Karpas-422 (cell line): ENCODE measurements around the gene GPR3. TPM values are rescaled to one million over a fixed set of nuclear protein-coding genes. Genes with fewer than 3 reads are reported as not detected.

Experiments used
- DNase-seq: peaks from one replicate; pipeline ENCODE4 v3.0.0-alpha.2; 2015
- H2AFZ ChIP-seq: fragments of 200-600 bp; sonication (generic); 2 replicates; pipeline ENCODE4 v1.6.1; 2014; ENCODE audit warnings: antibody characterized with exemption, low read length, mixed read lengths
- H3K27ac ChIP-seq: fragments of 200-600 bp; sonication (generic); 2 replicates; pipeline ENCODE4 v1.5.1; 2014; ENCODE audit warnings: mild to moderate bottlenecking, low read length, moderate library complexity
- H3K27me3 ChIP-seq: fragments of 200-600 bp; sonication (generic); 2 replicates; pipeline ENCODE4 v1.6.1; 2014; ENCODE audit warnings: low read length, mixed read lengths
- H3K36me3 ChIP-seq: fragments of 200-600 bp; sonication (generic); 2 replicates; pipeline ENCODE4 v1.6.1; 2014; ENCODE audit warnings: low read length, mixed read lengths; ENCODE audit not compliant: insufficient read depth
- H3K4me1 ChIP-seq: fragments of 200-600 bp; sonication (generic); 2 replicates; pipeline ENCODE4 v1.6.1; 2014; ENCODE audit warnings: mild to moderate bottlenecking, low read length, mixed read lengths
- H3K4me2 ChIP-seq: fragments of 200-600 bp; sonication (generic); 2 replicates; pipeline ENCODE4 v1.6.1; 2014; ENCODE audit warnings: low read length, low read depth, mild to moderate bottlenecking; ENCODE audit not compliant: poor library complexity, severe bottlenecking
- H3K4me3 ChIP-seq: fragments of 200-600 bp; sonication (generic); 2 replicates; pipeline ENCODE4 v1.5.1; 2014; ENCODE audit warnings: mild to moderate bottlenecking, antibody characterized with exemption, low read length, mixed read lengths
- H3K79me2 ChIP-seq: fragments of 200-600 bp; sonication (generic); 2 replicates; pipeline ENCODE4 v1.6.1; 2014; ENCODE audit warnings: mild to moderate bottlenecking, low read length, mixed read lengths
- H3K9ac ChIP-seq: fragments of 200-600 bp; sonication (generic); 2 replicates; pipeline ENCODE4 v1.6.0; 2014; ENCODE audit warnings: low read length
- H3K9me2 ChIP-seq: fragments of 200-600 bp; sonication (generic), shearing (Covaris generic); replicated peaks from 2 replicates; pipeline ENCODE4 v1.6.0; 2014; ENCODE audit warnings: mild to moderate bottlenecking, low read length, moderate library complexity; ENCODE audit not compliant: insufficient read depth
- H3K9me3 ChIP-seq: fragments of 300-700, 200-600 bp; sonication (generic); 2 replicates; pipeline ENCODE4 v1.6.1; 2014; ENCODE audit warnings: low read length, mixed read lengths
- H4K20me1 ChIP-seq: fragments of 200-600 bp; sonication (generic); 2 replicates; pipeline ENCODE4 v1.6.1; 2014; ENCODE audit warnings: mild to moderate bottlenecking, antibody characterized with exemption, low read length, low read depth; ENCODE audit not compliant: insufficient read depth
- total RNA-seq: library from RNA; depleted of rRNA; stranded (reverse); fragments of >200 nt; shearing (Covaris generic); gene quantifications from 2 replicates; pipeline ENCODE4 v1.2.3, GENCODE V29; 2014; ENCODE audit warnings: low replicate concordance

Gene GPR3
- total RNA-seq, 1 experiment from 2014 or later: 3.6 TPM

DNA sequence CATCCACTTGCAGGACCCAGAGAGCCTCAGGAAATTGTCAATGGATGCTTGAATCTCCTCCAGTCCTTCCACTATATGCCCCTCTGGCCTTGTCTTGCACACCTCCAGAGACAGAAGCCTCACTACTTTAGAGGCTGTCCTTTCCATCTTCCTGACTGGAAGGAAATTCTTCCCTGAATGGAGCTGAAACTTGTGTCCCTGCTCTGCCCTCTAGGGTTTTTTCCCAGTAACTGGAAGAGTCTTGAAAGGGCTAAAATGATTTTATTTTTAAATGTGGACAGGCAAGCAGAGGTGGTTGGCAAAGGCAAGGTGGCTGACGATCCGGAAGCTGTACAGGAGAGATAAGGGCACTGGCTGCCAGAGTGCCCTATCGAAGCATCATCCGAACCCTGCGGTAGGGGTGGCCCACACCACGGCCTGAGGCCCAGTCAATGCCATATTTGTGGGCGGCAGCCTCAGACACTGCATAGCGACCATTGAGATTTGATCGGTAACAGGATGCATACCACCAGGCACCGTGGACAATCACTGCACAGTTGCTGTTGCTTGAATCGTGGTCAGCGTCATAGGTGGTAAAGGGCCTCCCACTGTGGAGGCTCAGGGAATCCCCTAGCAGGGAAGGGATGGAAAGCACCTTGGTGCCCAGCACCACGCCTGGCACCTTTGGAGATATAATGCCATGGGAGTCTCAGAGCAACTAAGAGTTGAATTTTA lies 23.4 kb upstream of the GPR3 start:
- DNase-seq: no peak
- Histone ChIP-seq H3K27me3 (no peaks in the 10 kb centered on the region), H4K20me1 (no peaks in the 10 kb centered on the region), H2AFZ (no peak overlapping the region), H3K36me3 (no peaks in the 10 kb centered on the region), H3K4me3 (no peak overlapping the region), H3K9ac (no peak overlapping the region), H3K4me1 (peaks cover 19% of the 10 kb centered on the region), H3K4me2 (no peak overlapping the region), H3K79me2 (no peaks in the 10 kb centered on the region), H3K27ac (no peak overlapping the region), H3K9me3 (no peaks in the 10 kb centered on the region), H3K9me2 (no peaks in the 10 kb centered on the region)

DNA sequence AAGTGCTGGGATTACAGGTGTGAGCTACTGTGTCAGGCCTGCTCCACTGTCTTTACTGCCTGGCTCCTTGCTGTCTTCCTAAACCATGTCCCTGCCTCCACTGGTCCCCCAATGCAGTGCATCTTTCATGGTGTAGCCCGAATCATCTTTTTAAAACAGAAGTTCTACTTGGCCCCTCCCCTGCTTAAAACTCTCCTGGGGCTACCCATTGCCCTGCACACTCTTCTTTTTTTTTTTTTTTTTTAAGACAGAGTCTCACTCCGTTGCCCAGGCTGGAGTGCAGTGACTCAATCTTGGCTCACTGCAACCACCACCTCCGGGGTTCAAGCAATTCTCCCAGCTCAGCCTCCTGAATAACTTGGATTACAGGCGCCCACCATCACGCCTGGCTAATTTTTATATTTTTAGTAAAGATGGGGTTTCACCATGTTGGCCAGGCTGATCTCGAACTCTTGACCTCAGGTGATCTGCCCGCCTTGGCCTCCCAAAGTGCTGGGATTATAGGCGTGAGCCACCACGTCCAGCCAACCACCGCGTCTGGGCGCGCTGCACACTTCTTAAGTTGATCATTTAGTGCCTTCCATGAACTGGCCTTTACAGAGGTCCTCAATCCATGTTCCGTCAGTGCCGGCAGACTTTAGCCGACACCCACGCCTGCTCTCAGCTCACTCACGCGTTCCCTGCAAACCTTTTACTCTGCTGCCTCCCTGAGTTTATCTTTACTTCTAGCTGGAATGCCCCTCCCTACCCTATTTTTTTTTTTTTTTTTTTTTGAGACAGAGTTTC lies 20.2 kb upstream of the GPR3 start:
- H3K9me3 ChIP-seq: no peaks in the 10 kb centered on the region
- no peaks in the 10 kb centered on the region for H3K36me3 ChIP-seq
- H4K20me1 ChIP-seq: no peaks in the 10 kb centered on the region
- no peaks in the 10 kb centered on the region for H3K27me3 ChIP-seq
- H2AFZ ChIP-seq: no peak overlapping the region
- H3K9ac ChIP-seq: no peak overlapping the region
- peaks cover 4% of the 10 kb centered on the region for H3K4me1 ChIP-seq
- H3K4me2 ChIP-seq: no peak overlapping the region
- H3K4me3 ChIP-seq: no peak overlapping the region
- H3K27ac ChIP-seq: no peak overlapping the region
- no peaks in the 10 kb centered on the region for H3K79me2 ChIP-seq
- no peak for DNase-seq
- no peaks in the 10 kb centered on the region for H3K9me2 ChIP-seq

- Histone ChIP-seq H3K4me2 (no peak overlapping the region), H3K4me3 (no peak overlapping the region), H3K79me2 (no peaks in the 10 kb centered on the region), H3K27me3 (no peaks in the 10 kb centered on the region), H2AFZ (no peak overlapping the region), H3K36me3 (no peaks in the 10 kb centered on the region), H3K9me2 (no peaks in the 10 kb centered on the region), H3K9ac (no peak overlapping the region), H3K9me3 (no peaks in the 10 kb centered on the region), H3K27ac (no peak overlapping the region), H4K20me1 (no peaks in the 10 kb centered on the region), H3K4me1 (peaks cover 4% of the 10 kb centered on the region)
- no peak for DNase-seq
These were observed 19.4 kb upstream of the GPR3 start for GRCh38 chr1:27372808-27373690.

- Histone ChIP-seq H3K36me3 (no peaks in the 10 kb centered on the region), H3K27me3 (no peaks in the 10 kb centered on the region), H3K4me1 (peaks cover 4% of the 10 kb centered on the region), H2AFZ (no peak within 1 kb of the TSS), H3K79me2 (no peaks in the 10 kb centered on the region), H3K9me2 (no peaks in the 10 kb centered on the region), H4K20me1 (no peaks in the 10 kb centered on the region), H3K9ac (no peak within 1 kb of the TSS), H3K4me3 (no peak within 1 kb of the TSS), H3K4me2 (no peak within 1 kb of the TSS), H3K27ac (no peak within 1 kb of the TSS), H3K9me3 (no peaks in the 10 kb centered on the region)
- no peak for DNase-seq
These were observed 17.9 kb upstream of the GPR3 start, which contains the start of gene FCN3 for GRCh38 chr1:27374362-27375086. FCN3 (minus strand) TSS chr1:27374824; CDS start chr1:27374818, 6 bp downstream.

GRCh38 chr1:27377760-27378495 lies 14.5 kb upstream of the GPR3 start:
- Histone ChIP-seq H4K20me1 (no peaks in the 10 kb centered on the region), H3K9me3 (no peaks in the 10 kb centered on the region), H3K79me2 (no peaks in the 10 kb centered on the region), H3K27ac (no peak overlapping the region), H3K9me2 (no peaks in the 10 kb centered on the region), H3K4me2 (no peak overlapping the region), H3K9ac (no peak overlapping the region), H3K4me1 (peaks cover 4% of the 10 kb centered on the region), H3K27me3 (no peaks in the 10 kb centered on the region), H2AFZ (no peak overlapping the region), H3K4me3 (no peak overlapping the region), H3K36me3 (no peaks in the 10 kb centered on the region)
- no peak for DNase-seq

GRCh38 chr1:27379564-27380122 lies 12.8 kb upstream of the GPR3 start:
- no peak overlapping the region for H2AFZ ChIP-seq
- no peak for DNase-seq
- no peaks in the 10 kb centered on the region for H4K20me1 ChIP-seq
- no peak overlapping the region for H3K4me3 ChIP-seq
- no peak overlapping the region for H3K27ac ChIP-seq
- H3K4me1 ChIP-seq: peaks cover under 1% of the 10 kb centered on the region
- H3K9me3 ChIP-seq: no peaks in the 10 kb centered on the region
- H3K36me3 ChIP-seq: no peaks in the 10 kb centered on the region
- no peaks in the 10 kb centered on the region for H3K9me2 ChIP-seq
- H3K9ac ChIP-seq: no peak overlapping the region
- H3K4me2 ChIP-seq: no peak overlapping the region
- no peaks in the 10 kb centered on the region for H3K27me3 ChIP-seq
- H3K79me2 ChIP-seq: no peaks in the 10 kb centered on the region

GRCh38 chr1:27380224-27380623 lies 12.2 kb upstream of the GPR3 start:
- H2AFZ ChIP-seq: no peak overlapping the region
- no peaks in the 10 kb centered on the region for H3K9me3 ChIP-seq

More at GRCh38 chr1:27380224-27380623, 12.2 kb upstream of the GPR3 start:
- Histone ChIP-seq H3K27ac (no peak overlapping the region), H3K9ac (no peak overlapping the region), H4K20me1 (no peaks in the 10 kb centered on the region), H3K4me1 (no peaks in the 10 kb centered on the region), H3K79me2 (no peaks in the 10 kb centered on the region), H3K36me3 (no peaks in the 10 kb centered on the region), H3K4me3 (no peak overlapping the region), H3K4me2 (no peak overlapping the region), H3K27me3 (no peaks in the 10 kb centered on the region), H3K9me2 (no peaks in the 10 kb centered on the region)
- DNase-seq: no peak
